Measurements from ENCODE around the gene LAMA2.

The LAMA2 gene

GRCh38 chr6:128966934-128967333 is 84.0 kb downstream of the LAMA2 start:
- TF ChIP-seq, protein P1, sequence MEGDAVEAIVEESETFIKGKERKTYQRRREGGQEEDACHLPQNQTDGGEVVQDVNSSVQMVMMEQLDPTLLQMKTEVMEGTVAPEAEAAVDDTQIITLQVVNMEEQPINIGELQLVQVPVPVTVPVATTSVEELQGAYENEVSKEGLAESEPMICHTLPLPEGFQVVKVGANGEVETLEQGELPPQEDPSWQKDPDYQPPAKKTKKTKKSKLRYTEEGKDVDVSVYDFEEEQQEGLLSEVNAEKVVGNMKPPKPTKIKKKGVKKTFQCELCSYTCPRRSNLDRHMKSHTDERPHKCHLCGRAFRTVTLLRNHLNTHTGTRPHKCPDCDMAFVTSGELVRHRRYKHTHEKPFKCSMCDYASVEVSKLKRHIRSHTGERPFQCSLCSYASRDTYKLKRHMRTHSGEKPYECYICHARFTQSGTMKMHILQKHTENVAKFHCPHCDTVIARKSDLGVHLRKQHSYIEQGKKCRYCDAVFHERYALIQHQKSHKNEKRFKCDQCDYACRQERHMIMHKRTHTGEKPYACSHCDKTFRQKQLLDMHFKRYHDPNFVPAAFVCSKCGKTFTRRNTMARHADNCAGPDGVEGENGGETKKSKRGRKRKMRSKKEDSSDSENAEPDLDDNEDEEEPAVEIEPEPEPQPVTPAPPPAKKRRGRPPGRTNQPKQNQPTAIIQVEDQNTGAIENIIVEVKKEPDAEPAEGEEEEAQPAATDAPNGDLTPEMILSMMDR (IDR thresholded peaks at IDR 0.05; ENCODE audit: extremely low read depth, missing control alignments), result no peak

GRCh38 chr6:128979071-128979470 is 96.1 kb downstream of the LAMA2 start:
- TF ChIP-seq, protein P1 (IDR thresholded peaks at IDR 0.05; ENCODE audit: extremely low read depth, missing control alignments), result no peak
- DNase-seq (ENCODE audit: low spot score), result no peak

More at GRCh38 chr6:128966934-128967333, 84.0 kb downstream of the LAMA2 start:
- DNase-seq (ENCODE audit: low spot score), result no peak

DNA sequence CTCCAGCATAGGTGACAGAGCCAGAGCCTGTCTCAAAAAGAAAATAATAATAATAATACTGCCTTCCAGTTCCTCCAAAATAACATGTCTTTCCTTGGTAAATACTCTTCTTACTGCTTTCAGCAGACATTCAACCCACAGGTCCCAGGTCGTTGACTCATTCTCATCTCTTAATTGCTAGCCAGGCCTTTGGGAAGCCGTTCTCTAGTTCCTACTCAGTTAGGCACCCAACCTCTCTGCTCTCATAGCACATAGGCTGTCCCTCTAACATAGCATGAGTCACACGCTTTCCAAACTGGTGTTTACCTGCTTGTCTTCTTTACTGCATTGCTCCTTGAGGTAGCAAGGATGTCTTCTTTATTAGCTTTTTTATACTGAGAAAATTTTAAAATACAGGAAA is 98.8 kb downstream of the LAMA2 start:
- TF ChIP-seq, protein P1 (IDR thresholded peaks at IDR 0.05; ENCODE audit: extremely low read depth, missing control alignments), result no peak
- DNase-seq (ENCODE audit: low spot score), result no peak

DNA sequence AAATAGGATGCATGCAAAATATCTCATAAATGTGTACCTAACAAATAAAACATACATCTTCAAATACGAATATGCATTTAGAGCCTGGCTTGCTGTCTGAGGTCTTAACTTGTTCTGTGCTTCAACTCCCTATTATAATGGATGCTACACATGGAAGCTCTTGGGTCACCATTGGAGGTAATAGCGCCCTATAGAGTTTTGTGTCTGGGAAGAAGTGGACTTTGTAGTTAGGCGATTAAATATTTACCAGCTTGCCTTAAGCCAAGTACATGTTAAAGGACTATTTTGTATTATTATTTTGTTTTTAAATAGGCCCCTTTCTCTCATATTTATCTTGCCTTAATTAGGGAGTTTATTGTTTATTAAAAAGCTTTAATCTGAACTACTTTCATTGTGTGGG is 107.4 kb downstream of the LAMA2 start:
- DNase-seq (ENCODE audit: low spot score), result no peak
- TF ChIP-seq, protein P1 (IDR thresholded peaks at IDR 0.05; ENCODE audit: extremely low read depth, missing control alignments), result no peak

DNA sequence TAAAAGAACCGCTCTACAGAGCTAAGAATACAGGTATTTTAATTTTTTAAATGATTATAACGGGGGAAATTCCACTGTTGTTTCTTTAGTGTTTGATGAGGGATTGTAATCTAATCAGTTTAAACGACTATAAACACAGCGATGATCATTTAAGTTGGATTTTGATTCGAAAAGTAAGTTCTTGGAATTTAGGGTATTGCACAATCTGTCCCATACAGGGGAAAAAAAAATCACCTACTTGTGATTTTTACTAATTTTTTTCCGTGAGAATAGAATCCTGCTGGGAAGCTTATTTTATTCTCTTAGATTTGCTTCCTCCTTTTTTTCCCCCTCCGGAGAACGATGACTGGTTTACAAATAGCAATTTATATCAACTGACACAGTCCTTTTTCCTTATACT is 108.0 kb downstream of the LAMA2 start:
- TF ChIP-seq, protein P1 (IDR thresholded peaks at IDR 0.05; ENCODE audit: extremely low read depth, missing control alignments), result no peak
- DNase-seq (ENCODE audit: low spot score), result no peak

DNA sequence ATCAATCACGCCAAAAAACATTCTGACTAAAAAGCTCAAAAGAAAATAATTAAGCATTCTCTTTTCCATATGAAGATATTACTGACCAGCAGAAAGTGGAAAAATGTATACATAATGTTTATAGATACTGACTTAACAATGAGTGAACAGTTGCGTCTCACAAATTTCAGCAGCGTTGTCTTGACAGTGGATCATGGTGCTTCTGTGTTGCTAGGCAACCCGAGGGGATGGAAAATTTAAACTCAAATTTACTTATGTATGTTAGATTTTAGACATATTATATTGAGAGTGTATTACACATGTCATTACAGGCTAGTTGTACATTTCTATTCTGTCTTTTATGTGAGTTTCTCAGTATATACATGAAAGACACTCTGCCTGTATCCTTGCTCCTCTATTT is 110.2 kb downstream of the LAMA2 start:
- TF ChIP-seq, protein P1 (IDR thresholded peaks at IDR 0.05; ENCODE audit: extremely low read depth, missing control alignments), result no peak
- no peak for DNase-seq (ENCODE audit: low spot score)

- TF ChIP-seq, protein P1 (IDR thresholded peaks at IDR 0.05; ENCODE audit: extremely low read depth, missing control alignments), result no peak
- DNase-seq (ENCODE audit: low spot score), result no peak
Observed at GRCh38 chr6:128997880-128998279, 114.9 kb downstream of the LAMA2 start.
